ENCODE data around the gene CLIP2.

CLIP2 gene

GRCh38 chr7:74267756-74268565, 21.2 kb upstream of the CLIP2 start:
- intact Hi-C loops (cut with DNase I), result no loop called here
- DNase-seq, result no peak

GRCh38 chr7:74269757-74270277, 19.4 kb upstream of the CLIP2 start:
- intact Hi-C loops (cut with DNase I), result loop anchor here (1.0 kb wide), 1 partner anchor 19 kb away; the partner anchor contains the start of gene CLIP2
- DNase-seq, result peak in 9 of 10 donors; percentile 42 to 93 (median 57)

- no peak for DNase-seq
- intact Hi-C loops (cut with DNase I), result no loop called here
Observed at GRCh38 chr7:74271742-74272141, 17.5 kb upstream of the CLIP2 start.

- intact Hi-C loops (cut with DNase I), result no loop called here
- peak in 6 of 10 donors; percentile 34 to 87 (median 45) for DNase-seq
Observed at GRCh38 chr7:74272305-74273038, 16.7 kb upstream of the CLIP2 start.

- peak in 1 of 10 donors; percentile 86 for DNase-seq
- intact Hi-C loops (cut with DNase I), result no loop called here
Observed at GRCh38 chr7:74275401-74275881, 13.8 kb upstream of the CLIP2 start.

GRCh38 chr7:74277636-74278035, 11.6 kb upstream of the CLIP2 start:
- intact Hi-C loops (cut with DNase I), result no loop called here
- DNase-seq, result no peak

- intact Hi-C loops (cut with DNase I), result no loop called here
- DNase-seq, result no peak
Observed at GRCh38 chr7:74280985-74281384, 8.2 kb upstream of the CLIP2 start.

- peak in 1 of 10 donors; percentile 89 for DNase-seq
- intact Hi-C loops (cut with DNase I), result no loop called here
Observed at GRCh38 chr7:74282748-74283459, 6.3 kb upstream of the CLIP2 start.

- intact Hi-C loops (cut with DNase I), result no loop called here
- DNase-seq, result peak in 6 of 10 donors; percentile 41 to 93 (median 48)
Observed at GRCh38 chr7:74283858-74284447, 5.3 kb upstream of the CLIP2 start.

- no peak for DNase-seq
- intact Hi-C loops (cut with DNase I), result no loop called here
Observed at GRCh38 chr7:74284781-74285259, 4.4 kb upstream of the CLIP2 start.

- DNase-seq, result no peak
- intact Hi-C loops (cut with DNase I), result no loop called here
Observed at GRCh38 chr7:74286131-74286530, 3.1 kb upstream of the CLIP2 start.

GRCh38 chr7:74287303-74288033, 1.7 kb upstream of the CLIP2 start:
- intact Hi-C loops (cut with DNase I), result no loop called here

GRCh38 chr7:74288034-74288881, 949 bp upstream of the CLIP2 start:
- intact Hi-C loops (cut with DNase I), result no loop called here
- no peak for DNase-seq

More at GRCh38 chr7:74287303-74288033, 1.7 kb upstream of the CLIP2 start:
- DNase-seq, result no peak

GRCh38 chr7:74289659-74290552, 699 bp downstream of the CLIP2 start:
- intact Hi-C loops (cut with DNase I), result loop anchor here (1.0 to 5.0 kb wide), 4 partner anchors 20 to 102 kb away; no protein-coding TSS in a partner anchor
- peak; percentile 48 to 96 (median 70) for DNase-seq

- intact Hi-C loops (cut with DNase I), result loop anchor here (5.0 kb wide), 3 partner anchors 33 to 102 kb away; no protein-coding TSS in a partner anchor
Observed at GRCh38 chr7:74290553-74290950, 1.3 kb downstream of the CLIP2 start.

GRCh38 chr7:74290981-74291441, 1.8 kb downstream of the CLIP2 start:
- DNase-seq, result no peak
- intact Hi-C loops (cut with DNase I), result loop anchor here (5.0 kb wide), 3 partner anchors 34 to 101 kb away; no protein-coding TSS in a partner anchor

More at GRCh38 chr7:74290553-74290950, 1.3 kb downstream of the CLIP2 start:
- DNase-seq, result peak in 1 of 10 donors; percentile 80

- intact Hi-C loops (cut with DNase I), result loop anchor here (5.0 kb wide), 3 partner anchors 34 to 101 kb away; no protein-coding TSS in a partner anchor
- no peak for DNase-seq
Observed at GRCh38 chr7:74291535-74291934, 2.3 kb downstream of the CLIP2 start.
